GM12873 (cell line): ENCODE results near the gene CD72.

Source experiments
- TF ChIP-seq, protein P1 (sequence below): IDR thresholded peaks from 2 replicates; pipeline ENCODE4 v1.5.1; 2012; ENCODE audit warnings: low read depth, mild to moderate bottlenecking, moderate library complexity, low read length, control low read depth; ENCODE audit not compliant: insufficient read depth; ENCODE audit errors: missing control alignments

CD72 gene

DNA sequence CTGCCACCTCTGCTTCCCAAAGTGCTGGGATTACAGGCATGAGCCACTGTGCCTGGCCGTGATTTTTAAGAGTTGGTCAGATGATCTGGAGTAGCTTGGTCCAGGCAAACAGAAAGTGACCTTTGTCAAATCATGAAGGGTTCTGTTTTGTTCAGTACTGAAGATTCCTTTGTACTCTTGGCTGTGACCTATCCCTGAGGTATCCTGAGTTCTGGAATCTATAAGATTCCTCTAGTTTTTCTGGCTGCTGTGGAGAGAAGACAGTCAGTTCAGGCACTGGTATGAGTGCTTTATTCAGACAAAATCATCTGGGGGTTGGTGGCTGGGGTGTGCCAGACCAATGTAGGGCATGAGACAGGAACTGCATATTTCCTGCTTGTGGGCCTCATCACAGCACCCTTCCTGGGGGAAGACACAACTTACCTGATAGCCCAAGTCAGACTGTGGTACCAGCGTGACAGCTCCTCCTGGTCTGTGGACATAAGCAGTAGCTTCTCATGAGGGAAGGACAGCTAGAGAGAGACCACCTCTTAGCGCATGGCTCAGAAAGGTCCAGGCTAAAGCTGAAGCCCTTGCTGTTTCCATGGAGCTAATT, 43.6 kb upstream of the CD72 start:
- TF ChIP-seq, protein P1, sequence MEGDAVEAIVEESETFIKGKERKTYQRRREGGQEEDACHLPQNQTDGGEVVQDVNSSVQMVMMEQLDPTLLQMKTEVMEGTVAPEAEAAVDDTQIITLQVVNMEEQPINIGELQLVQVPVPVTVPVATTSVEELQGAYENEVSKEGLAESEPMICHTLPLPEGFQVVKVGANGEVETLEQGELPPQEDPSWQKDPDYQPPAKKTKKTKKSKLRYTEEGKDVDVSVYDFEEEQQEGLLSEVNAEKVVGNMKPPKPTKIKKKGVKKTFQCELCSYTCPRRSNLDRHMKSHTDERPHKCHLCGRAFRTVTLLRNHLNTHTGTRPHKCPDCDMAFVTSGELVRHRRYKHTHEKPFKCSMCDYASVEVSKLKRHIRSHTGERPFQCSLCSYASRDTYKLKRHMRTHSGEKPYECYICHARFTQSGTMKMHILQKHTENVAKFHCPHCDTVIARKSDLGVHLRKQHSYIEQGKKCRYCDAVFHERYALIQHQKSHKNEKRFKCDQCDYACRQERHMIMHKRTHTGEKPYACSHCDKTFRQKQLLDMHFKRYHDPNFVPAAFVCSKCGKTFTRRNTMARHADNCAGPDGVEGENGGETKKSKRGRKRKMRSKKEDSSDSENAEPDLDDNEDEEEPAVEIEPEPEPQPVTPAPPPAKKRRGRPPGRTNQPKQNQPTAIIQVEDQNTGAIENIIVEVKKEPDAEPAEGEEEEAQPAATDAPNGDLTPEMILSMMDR, result no peak

DNA sequence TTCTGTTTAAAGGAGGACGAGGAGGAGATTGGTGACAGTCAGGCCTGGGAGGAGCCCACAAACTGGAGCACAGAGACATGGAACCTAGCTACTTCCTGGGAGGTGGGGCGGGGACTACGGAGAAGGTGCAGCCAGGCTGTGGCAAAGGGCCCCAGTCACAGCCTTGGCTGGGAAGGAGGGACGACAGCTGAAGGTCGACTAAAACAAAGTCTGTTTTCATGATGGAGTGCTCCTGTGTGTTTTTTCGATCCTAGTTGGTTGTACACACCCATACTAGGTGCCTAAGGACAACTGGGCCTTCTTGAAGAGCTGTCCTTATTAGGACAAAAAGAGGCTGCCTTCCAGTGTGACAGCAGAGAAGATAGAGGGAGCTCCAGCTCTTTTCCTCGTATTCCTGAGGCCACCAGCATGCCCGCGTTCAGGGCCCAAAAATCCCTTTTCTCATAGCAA, 42.8 kb upstream of the CD72 start:
- TF ChIP-seq, protein P1, result peak; percentile 2

DNA sequence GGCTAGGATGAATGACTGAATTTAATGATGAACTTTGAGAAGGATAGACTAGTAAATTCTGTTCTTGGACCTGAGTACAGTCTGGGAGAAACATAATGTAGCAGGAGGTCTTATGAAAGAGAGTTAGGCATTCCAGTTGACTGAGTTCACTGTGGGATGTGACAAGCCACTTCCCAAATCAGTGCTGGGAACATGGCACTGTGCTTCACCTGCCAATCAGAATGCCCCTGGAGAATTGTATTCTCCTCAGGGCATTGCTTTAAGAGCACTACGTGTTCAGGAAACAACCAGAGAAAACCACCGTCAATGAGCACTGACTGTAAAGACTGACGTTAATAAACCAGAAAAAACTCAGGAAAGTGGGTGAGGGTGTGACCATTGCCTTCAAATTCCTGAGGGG, 41.1 kb upstream of the CD72 start:
- TF ChIP-seq, protein P1, result no peak

DNA sequence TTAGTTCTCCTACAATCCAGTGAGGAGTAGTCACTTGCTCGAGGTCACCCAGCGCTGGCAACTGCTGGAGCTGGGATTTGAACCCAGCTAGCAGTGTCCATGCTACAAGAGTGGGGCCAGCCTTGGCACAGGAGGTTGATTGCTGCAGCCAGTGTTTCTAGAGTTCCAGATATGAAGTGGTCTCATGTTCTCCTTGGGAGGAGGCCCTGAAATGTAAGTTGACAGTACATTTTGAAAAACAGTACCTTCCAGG, 40.7 kb upstream of the CD72 start:
- TF ChIP-seq, protein P1, result no peak

DNA sequence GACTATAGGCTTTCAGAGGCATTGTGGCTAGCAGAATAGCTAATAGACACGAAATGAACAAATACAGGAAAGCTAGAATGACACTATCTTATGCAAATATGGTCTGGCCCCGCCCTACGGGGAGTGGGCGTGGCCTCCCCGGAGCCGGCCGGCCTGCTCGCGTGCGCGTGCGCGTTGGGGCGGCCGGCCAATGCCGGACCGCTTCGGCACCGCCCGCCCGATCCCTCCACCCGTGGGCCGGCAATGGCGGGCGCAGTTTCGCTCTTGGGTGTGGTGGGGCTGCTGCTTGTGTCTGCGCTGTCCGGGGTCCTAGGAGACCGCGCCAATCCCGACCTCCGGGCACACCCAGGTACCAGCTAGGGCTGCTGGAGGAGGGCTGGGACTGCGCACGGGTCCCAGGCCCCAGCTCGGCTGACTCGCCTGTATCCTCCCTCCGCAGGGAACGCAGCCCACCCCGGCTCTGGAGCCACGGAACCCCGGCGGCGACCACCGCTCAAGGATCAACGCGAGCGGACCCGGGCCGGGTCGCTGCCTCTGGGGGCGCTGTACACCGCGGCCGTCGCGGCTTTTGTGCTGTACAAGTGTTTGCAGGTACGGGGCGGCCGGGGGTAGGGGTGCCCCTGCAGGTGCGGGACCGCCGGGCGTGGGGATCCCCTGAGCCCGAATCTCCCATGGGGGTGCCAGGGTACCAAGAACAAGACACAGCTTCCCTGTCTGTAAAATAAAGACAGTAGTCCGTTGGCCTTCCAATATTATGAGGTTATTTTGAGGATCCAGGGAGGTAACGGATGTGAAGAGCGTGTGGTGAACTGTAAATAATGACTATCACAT, 40.1 kb upstream of the CD72 start, which contains the start of gene CCDC107:
CCDC107 (plus strand) TSS at position 156 of the 831 bp plus-strand sequence; CDS start at position 244, 88 bp downstream.
- TF ChIP-seq, protein P1, result peak; percentile 65

DNA sequence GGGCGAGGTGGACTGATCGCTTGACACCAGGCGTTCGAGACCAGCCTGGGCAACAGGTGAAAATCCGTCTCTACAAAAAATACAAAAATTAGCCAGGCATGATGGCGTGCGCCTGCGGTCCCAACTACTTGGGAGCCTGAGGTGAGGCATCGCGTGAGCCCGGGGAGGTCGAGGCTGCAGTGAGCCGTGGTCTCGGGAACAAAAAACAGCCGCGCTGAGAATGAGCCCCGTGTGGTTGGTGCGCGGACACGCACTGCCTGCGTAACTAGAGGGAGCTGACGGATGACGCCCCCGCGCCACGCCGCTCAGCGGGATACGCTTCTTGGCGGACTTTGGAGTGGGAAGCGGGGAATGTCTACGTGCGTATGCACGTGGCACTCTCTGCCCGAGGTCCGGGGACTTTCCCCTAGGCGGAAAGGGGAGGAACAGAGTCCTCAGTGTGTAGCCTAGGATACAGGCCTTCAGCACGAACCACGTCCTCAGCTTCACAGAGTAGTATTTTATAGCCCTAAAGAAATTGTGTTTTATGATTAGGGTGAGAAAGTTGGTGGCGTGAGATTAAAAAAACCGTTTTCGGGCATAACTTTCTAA, 39.4 kb upstream of the CD72 start, which contains the start of gene RMRP:
RMRP (minus strand) TSS at position 474 of the 591 bp plus-strand sequence.
- TF ChIP-seq, protein P1, result no peak

DNA sequence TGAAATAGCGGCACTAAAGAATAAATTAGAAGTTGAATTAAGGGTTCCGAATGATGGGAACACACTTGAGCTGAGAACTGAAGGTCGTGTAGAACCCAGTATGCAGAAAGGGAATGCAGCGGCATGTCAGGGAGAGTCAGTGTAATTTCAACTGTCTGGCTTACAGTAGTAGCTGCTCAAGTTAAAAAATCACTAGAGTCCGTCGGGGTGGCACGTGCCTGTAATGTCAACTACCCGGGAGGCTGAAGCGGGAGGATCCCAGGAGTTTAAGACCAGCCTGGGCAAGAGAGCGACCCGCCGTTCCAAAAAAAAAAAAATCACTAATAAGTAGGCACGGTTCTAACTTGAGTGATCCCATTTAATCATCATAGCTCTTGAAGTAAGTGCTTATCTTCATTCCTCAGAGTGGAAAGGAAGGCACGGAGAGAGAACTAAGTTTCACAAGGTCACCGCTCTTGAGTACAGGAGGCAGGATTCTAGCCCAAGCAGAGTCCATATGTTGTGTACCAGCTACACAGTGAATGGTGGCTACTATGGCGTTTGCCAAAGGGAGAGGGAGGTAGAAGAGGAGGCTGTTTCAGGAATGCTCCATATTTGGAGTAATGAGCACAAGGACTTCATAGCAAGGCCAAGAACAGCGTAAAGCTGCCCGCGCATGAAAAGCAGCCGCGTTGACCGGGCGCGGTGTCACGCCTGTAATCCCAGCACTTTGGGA, 38.8 kb upstream of the CD72 start:
- TF ChIP-seq, protein P1, result no peak
